ENCODE results near the gene INSYN2B.

DNA sequence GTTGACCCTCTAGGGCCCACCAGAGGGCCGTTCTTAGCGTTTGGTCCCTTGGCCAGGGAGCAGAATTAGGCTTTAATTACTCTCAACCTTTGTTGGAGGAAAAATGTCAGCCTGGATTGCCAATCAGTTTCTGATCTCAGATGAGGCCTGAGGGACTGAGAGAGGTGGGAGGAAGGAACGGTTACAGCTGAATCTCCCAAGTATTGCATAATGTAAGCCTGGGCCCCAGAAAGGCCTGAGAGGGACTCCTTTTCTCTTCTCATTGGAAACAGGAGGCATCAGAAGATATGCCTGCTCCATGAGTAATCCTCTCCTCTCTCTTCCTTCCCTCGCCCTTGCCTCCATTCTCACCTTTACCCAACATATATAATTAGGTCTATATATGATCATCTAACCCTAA, 105.7 kb downstream of the INSYN2B start:
- TF ChIP-seq, protein P1, sequence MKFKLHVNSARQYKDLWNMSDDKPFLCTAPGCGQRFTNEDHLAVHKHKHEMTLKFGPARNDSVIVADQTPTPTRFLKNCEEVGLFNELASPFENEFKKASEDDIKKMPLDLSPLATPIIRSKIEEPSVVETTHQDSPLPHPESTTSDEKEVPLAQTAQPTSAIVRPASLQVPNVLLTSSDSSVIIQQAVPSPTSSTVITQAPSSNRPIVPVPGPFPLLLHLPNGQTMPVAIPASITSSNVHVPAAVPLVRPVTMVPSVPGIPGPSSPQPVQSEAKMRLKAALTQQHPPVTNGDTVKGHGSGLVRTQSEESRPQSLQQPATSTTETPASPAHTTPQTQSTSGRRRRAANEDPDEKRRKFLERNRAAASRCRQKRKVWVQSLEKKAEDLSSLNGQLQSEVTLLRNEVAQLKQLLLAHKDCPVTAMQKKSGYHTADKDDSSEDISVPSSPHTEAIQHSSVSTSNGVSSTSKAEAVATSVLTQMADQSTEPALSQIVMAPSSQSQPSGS (CRISPR knock-in tag; IDR thresholded peaks at IDR 0.05; ENCODE audit: borderline replicate concordance, low read depth): no peak
- TF ChIP-seq, protein P2, sequence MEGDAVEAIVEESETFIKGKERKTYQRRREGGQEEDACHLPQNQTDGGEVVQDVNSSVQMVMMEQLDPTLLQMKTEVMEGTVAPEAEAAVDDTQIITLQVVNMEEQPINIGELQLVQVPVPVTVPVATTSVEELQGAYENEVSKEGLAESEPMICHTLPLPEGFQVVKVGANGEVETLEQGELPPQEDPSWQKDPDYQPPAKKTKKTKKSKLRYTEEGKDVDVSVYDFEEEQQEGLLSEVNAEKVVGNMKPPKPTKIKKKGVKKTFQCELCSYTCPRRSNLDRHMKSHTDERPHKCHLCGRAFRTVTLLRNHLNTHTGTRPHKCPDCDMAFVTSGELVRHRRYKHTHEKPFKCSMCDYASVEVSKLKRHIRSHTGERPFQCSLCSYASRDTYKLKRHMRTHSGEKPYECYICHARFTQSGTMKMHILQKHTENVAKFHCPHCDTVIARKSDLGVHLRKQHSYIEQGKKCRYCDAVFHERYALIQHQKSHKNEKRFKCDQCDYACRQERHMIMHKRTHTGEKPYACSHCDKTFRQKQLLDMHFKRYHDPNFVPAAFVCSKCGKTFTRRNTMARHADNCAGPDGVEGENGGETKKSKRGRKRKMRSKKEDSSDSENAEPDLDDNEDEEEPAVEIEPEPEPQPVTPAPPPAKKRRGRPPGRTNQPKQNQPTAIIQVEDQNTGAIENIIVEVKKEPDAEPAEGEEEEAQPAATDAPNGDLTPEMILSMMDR (IDR thresholded peaks at IDR 0.05): no peak
- TF ChIP-seq ZNF423 (CRISPR knock-in tag; IDR thresholded peaks at IDR 0.05) (no peak), JUN (CRISPR knock-in tag; IDR thresholded peaks at IDR 0.05) (no peak)

Measured in WTC11 (cell line).